ENCODE data around the gene WDHD1. TPM values are rescaled to one million over a fixed set of nuclear protein-coding genes. Genes with fewer than 3 reads are reported as not detected.

Gene WDHD1
- total RNA-seq, 2 experiments from 2014 or later = 1.8 to 2.2 TPM

DNA sequence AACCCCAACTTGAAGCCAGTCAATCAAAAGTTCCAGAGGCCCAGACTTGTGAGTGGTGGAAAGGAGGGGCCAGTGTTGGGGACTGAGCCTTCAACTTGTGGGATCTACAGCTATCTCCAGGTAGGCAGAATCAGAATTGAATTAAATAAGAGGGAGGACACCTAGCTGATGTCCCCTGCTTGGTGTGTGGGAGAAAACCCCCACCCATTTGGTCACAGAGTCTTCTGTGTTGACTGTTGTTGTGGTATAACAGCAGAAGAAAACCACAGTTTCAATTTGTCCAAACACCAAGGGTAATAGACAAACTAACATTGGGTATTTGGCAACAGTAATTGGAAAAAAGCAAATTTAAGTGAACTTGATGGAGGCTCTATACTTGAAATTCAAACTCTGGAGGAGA lies 120.8 kb downstream of the WDHD1 start:
- Mint-ChIP-seq H3K4me1 (ENCODE audit: low read depth) (peaks cover 18% of the 10 kb centered on the region), H3K9me3 (no peaks in the 10 kb centered on the region), H3K4me3 (no peak overlapping the region), H3K27me3 (no peaks in the 10 kb centered on the region), H3K36me3 (ENCODE audit: low read depth) (peaks cover 11% of the 10 kb centered on the region), H3K27ac (no peak overlapping the region)
- no peak for DNase-seq
- no peaks in the 10 kb centered on the region for H3K9me3 ChIP-seq (ENCODE audit: control insufficient read depth in 1 of 2, insufficient read depth in 1 of 2, low read length in 2 of 2)
- no peak for ATAC-seq (ENCODE audit: poor library complexity)
- H3K36me3 ChIP-seq (ENCODE audit: insufficient read depth, low read length) = no peaks in the 10 kb centered on the region
- peaks cover 12% of the 10 kb centered on the region for H3K4me1 ChIP-seq (ENCODE audit: insufficient read depth, low read length)
- ChIA-PET POLR2A (no interaction called here), CTCF (no interaction called here)
- H3K27me3 ChIP-seq (ENCODE audit: control insufficient read depth in 1 of 2, insufficient read depth in 2 of 2, low read length in 2 of 2) = no peaks in the 10 kb centered on the region
- TF ChIP-seq, protein P1, sequence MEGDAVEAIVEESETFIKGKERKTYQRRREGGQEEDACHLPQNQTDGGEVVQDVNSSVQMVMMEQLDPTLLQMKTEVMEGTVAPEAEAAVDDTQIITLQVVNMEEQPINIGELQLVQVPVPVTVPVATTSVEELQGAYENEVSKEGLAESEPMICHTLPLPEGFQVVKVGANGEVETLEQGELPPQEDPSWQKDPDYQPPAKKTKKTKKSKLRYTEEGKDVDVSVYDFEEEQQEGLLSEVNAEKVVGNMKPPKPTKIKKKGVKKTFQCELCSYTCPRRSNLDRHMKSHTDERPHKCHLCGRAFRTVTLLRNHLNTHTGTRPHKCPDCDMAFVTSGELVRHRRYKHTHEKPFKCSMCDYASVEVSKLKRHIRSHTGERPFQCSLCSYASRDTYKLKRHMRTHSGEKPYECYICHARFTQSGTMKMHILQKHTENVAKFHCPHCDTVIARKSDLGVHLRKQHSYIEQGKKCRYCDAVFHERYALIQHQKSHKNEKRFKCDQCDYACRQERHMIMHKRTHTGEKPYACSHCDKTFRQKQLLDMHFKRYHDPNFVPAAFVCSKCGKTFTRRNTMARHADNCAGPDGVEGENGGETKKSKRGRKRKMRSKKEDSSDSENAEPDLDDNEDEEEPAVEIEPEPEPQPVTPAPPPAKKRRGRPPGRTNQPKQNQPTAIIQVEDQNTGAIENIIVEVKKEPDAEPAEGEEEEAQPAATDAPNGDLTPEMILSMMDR (IDR thresholded peaks at IDR 0.05) = no peak
- intact Hi-C loops (cut with DNase I, micrococcal nuclease) = loop anchor here in 1 of 2 experiments (5.0 to 10.0 kb wide), 3 partner anchors 99 to 679 kb away; partner anchors contain the start of genes KTN1 and MAPK1IP1L
- H3K4me3 ChIP-seq (ENCODE audit: low read length) = no peak overlapping the region
- H3K27ac ChIP-seq (ENCODE audit: low read depth in 1 of 2, low read length in 2 of 2) = no peak overlapping the region

DNA sequence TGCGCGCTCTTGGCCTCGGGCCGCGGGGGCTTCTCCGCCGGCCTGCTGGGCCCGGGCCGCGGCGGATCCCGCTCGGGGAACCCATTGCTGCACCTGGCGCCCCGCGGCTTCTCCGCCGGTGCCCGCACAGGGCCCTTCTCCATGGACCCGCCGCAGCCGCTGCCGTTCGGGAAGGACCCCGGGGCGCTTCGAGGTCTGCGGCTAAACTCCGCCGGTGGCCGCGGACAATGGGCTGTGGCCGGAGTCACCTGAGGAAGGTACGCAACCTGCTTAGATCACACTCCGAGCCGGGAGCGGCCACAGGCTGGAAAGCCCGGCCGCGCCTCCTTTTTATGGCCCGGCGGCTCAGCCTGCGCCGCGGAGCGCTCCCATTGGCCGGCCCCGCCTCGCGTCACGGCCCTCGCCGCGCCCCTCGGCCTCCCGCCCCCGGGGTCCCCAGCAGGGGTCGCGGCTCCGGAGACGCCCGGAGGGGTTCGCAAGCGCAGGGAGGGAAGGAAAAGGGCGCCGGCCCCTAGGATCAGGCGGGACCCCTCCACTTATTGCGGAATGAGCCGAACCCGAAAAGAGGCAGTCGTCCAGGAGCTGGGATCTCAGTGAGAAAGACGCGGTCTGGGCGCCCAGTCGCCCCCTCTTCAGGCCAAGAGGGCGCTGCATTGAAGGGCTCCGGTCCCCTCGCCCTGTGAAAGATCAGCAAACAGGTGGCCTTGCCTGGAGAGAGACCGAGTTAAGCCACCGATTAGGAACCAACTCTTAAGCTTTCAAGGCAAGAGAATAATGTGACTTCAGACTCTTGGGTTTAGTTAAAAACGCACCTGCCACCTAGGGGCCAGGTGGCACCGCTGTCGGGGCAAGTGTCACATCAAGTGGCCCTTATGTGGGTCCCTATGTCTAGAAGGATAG lies 124.1 kb downstream of the WDHD1 start, which contains the start of gene GCH1:
TSS of gene GCH1 (minus strand) at position 306 of the 900 bp plus-strand sequence. CDS start at position 143, 163 bp downstream.
- peak within 1 kb of the TSS; percentile 97 for H3K4me3 Mint-ChIP-seq
- TF ChIP-seq, protein P1 (IDR thresholded peaks at IDR 0.05) = peak; percentile 80
- Histone ChIP-seq H3K4me3 (ENCODE audit: low read length) (peak within 1 kb of the TSS; percentile 97), H3K27me3 (ENCODE audit: control insufficient read depth in 1 of 2, insufficient read depth in 2 of 2, low read length in 2 of 2) (no peaks in the 10 kb centered on the region), H3K36me3 (ENCODE audit: insufficient read depth, low read length) (no peaks in the 10 kb centered on the region), H3K9me3 (ENCODE audit: control insufficient read depth in 1 of 2, insufficient read depth in 1 of 2, low read length in 2 of 2) (no peaks in the 10 kb centered on the region), H3K4me1 (ENCODE audit: insufficient read depth, low read length) (peaks cover 35% of the 10 kb centered on the region), H3K27ac (ENCODE audit: low read depth in 1 of 2, low read length in 2 of 2) (peak within 1 kb of the TSS; percentile 92 to 95)
- DNase-seq = peak; percentile 42 to 91 (median 65)
- peak; percentile 69 for ATAC-seq (ENCODE audit: poor library complexity)
- H3K36me3 Mint-ChIP-seq (ENCODE audit: low read depth) = peaks cover 13% of the 10 kb centered on the region
- H3K27ac Mint-ChIP-seq = peak within 1 kb of the TSS; percentile 85
- H3K27me3 Mint-ChIP-seq = no peaks in the 10 kb centered on the region
- H3K4me1 Mint-ChIP-seq (ENCODE audit: low read depth) = peaks cover 24% of the 10 kb centered on the region
- ChIA-PET CTCF (interaction anchor here (0.6 to 2.4 kb wide), 13 partner anchors 9 to 187 kb away, joined by 3 to 12 read pairs (median 3); partner anchors contain the start of gene MAPK1IP1L), POLR2A (interaction anchor here (0.5 to 3.8 kb wide), 16 partner anchors 9 to 415 kb away, joined by 3 to 58 read pairs (median 4); partner anchors contain the start of genes CGRRF1, GMFB, MAPK1IP1L and SAMD4A)
- intact Hi-C loops (cut with DNase I, micrococcal nuclease) = loop anchor here (1.0 to 10.0 kb wide), 8 partner anchors 21 to 682 kb away; partner anchors contain the start of genes SAMD4A (in 2 of the 2), SOCS4 (in 2 of the 2), WDHD1 (in 2 of the 2) and CNIH1 (in 1 of the 2)
- H3K9me3 Mint-ChIP-seq = no peaks in the 10 kb centered on the region

DNA sequence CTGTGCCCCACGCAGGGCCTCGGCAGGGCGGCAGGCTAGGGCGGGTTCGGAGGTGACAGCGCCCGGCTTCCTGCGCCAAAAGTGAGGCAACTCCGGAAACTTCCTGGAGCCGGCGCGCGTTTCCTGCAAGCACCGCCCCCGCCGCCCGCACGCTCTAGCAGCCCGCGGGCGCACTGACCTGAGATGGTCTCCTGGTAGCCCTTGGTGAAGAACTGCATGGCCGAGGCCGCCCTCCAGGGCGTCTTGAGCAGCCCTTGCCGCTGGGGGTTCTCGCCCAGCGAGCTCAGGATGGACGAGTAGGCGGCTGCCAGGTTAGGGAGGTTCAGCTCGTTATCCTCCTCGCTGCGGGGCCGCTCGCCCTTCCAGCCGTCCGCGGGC lies 124.8 kb downstream of the WDHD1 start:
- no peaks in the 10 kb centered on the region for H3K36me3 ChIP-seq (ENCODE audit: insufficient read depth, low read length)
- Mint-ChIP-seq H3K9me3 (no peaks in the 10 kb centered on the region), H3K27ac (peak overlapping the region; percentile 85), H3K4me1 (ENCODE audit: low read depth) (peaks cover 25% of the 10 kb centered on the region), H3K36me3 (ENCODE audit: low read depth) (peaks cover 13% of the 10 kb centered on the region), H3K4me3 (peak overlapping the region; percentile 94), H3K27me3 (no peaks in the 10 kb centered on the region)
- ChIA-PET POLR2A (interaction anchor here (0.6 to 3.8 kb wide), 10 partner anchors 8 to 414 kb away, joined by 3 to 58 read pairs (median 4); partner anchors contain the start of genes CGRRF1, MAPK1IP1L and SAMD4A), CTCF (interaction anchor here (0.8 to 2.4 kb wide), 10 partner anchors 9 to 149 kb away, joined by 3 to 12 read pairs (median 3); partner anchors contain the start of gene MAPK1IP1L)
- H3K27me3 ChIP-seq (ENCODE audit: control insufficient read depth in 1 of 2, insufficient read depth in 2 of 2, low read length in 2 of 2) = no peaks in the 10 kb centered on the region
- TF ChIP-seq, protein P1 (IDR thresholded peaks at IDR 0.05) = no peak
- peak overlapping the region; percentile 86 to 92 for H3K27ac ChIP-seq (ENCODE audit: low read depth in 1 of 2, low read length in 2 of 2)
- intact Hi-C loops (cut with DNase I, micrococcal nuclease) = loop anchor here (1.0 to 10.0 kb wide), 7 partner anchors 21 to 683 kb away; partner anchors contain the start of genes SAMD4A (in 2 of the 2), SOCS4 (in 2 of the 2), WDHD1 (in 2 of the 2) and CNIH1 (in 1 of the 2)
- peak; percentile 73 for ATAC-seq (ENCODE audit: poor library complexity)
- DNase-seq = peak; percentile 60 to 93 (median 78)
- peaks cover 35% of the 10 kb centered on the region for H3K4me1 ChIP-seq (ENCODE audit: insufficient read depth, low read length)
- H3K9me3 ChIP-seq (ENCODE audit: control insufficient read depth in 1 of 2, insufficient read depth in 1 of 2, low read length in 2 of 2) = no peaks in the 10 kb centered on the region
- H3K4me3 ChIP-seq (ENCODE audit: low read length) = peak overlapping the region; percentile 97

Measured in CD4-positive, alpha-beta T cell (primary cell).